CD4-positive, alpha-beta T cell (primary cell): ENCODE data around the gene GNAQ. TPM values are rescaled to one million over a fixed set of nuclear protein-coding genes. Genes with fewer than 3 reads are reported as not detected.
A peak's percentile ranks its signal among the peaks of the same experiment; 100 is the strongest.
"Not testable (repeated sequence)": the region's sequence is repeated elsewhere in the genome, so short reads cannot be mapped to it uniquely, and the experiment has no call there.

Experiments used
- ATAC-seq: fragments of 200-7000 bp; cut with Tn5 transposase; one replicate; pipeline ENCODE4 v1.10.0; 2022; ENCODE audit warnings: mild to moderate bottlenecking; ENCODE audit not compliant: poor library complexity
- CTCF ChIA-PET: fragments of 350-600 bp; sonication (Branson Sonifier 250); formaldehyde crosslinking; loops from one replicate; lab custom pipeline; 2021; ENCODE audit warnings: antibody characterized with exemption, inconsistent platforms; lab: Charles Lee
- POLR2A ChIA-PET: fragments of 350-600 bp; sonication (Branson Sonifier 250); formaldehyde crosslinking; loops from one replicate; lab custom pipeline; 2021; ENCODE audit warnings: antibody characterized with exemption, inconsistent platforms; lab: Charles Lee
- DNase-seq, 14 experiments: peaks; one replicate each; pipeline ENCODE4 v3.0.0-alpha.2; 2013 to 2020; ENCODE audit warnings: mixed read lengths in 2 of 14
- H3K27ac ChIP-seq, 2 donors: one replicate each; pipeline versions ENCODE4 v1.5.1 to v1.7.0; 2013; ENCODE audit warnings: low read length in 2 of 2, low read depth in 1 of 2, mild to moderate bottlenecking in 1 of 2
- H3K27me3 ChIP-seq, 2 experiments: 1 replicate in 1 of 2; 2 replicates in 1 of 2; pipeline versions ENCODE4 v1.6.1 to v1.7.0; 2013; ENCODE audit warnings: low read length in 2 of 2, control low read depth in 1 of 2, mild to moderate bottlenecking in 1 of 2, moderate library complexity in 1 of 2; ENCODE audit not compliant: insufficient read depth in 2 of 2, control insufficient read depth in 1 of 2
- H3K36me3 ChIP-seq: one replicate; pipeline ENCODE4 v1.6.1; 2013; ENCODE audit warnings: low read length, control low read depth; ENCODE audit not compliant: insufficient read depth
- H3K4me1 ChIP-seq: one replicate; pipeline ENCODE4 v1.6.1; 2013; ENCODE audit warnings: low read length, control low read depth; ENCODE audit not compliant: insufficient read depth
- H3K4me3 ChIP-seq: one replicate; pipeline ENCODE4 v1.5.1; 2013; ENCODE audit warnings: mild to moderate bottlenecking, low read length, moderate library complexity
- H3K9me3 ChIP-seq, 2 experiments: 1 replicate in 1 of 2; 2 replicates in 1 of 2; pipeline versions ENCODE4 v1.6.1 to v1.7.0; 2013; ENCODE audit warnings: low read length in 2 of 2, mild to moderate bottlenecking in 2 of 2, control low read depth in 1 of 2, moderate library complexity in 1 of 2; ENCODE audit not compliant: control insufficient read depth in 1 of 2, insufficient read depth in 1 of 2
- H3K27ac Mint-ChIP-seq: one replicate; pipeline ENCODE4 v1.8.0; 2020; ENCODE audit warnings: mixed read lengths
- H3K27me3 Mint-ChIP-seq: one replicate; pipeline ENCODE4 v1.8.0; 2021; ENCODE audit warnings: mixed read lengths
- H3K36me3 Mint-ChIP-seq: one replicate; pipeline ENCODE4 v1.8.0; 2021; ENCODE audit warnings: low read depth, mixed read lengths
- H3K4me1 Mint-ChIP-seq: one replicate; pipeline ENCODE4 v1.8.0; 2021; ENCODE audit warnings: low read depth, mixed read lengths
- H3K4me3 Mint-ChIP-seq: one replicate; pipeline ENCODE4 v1.8.0; 2020; ENCODE audit warnings: mild to moderate bottlenecking, mixed read lengths
- H3K9me3 Mint-ChIP-seq: one replicate; pipeline ENCODE4 v1.8.0; 2020; ENCODE audit warnings: mixed read lengths
- CTCF ChIP-seq: fragments of 200-600 bp; IDR thresholded peaks from one replicate; pipeline ENCODE4 v1.8.0; 2022; ENCODE audit warnings: antibody characterized with exemption, mild to moderate bottlenecking
- intact Hi-C, 2 experiments: fragments of 100-400 bp; cut with DNase I in 1 of 2; cut with micrococcal nuclease in 1 of 2; formaldehyde crosslinking; loops; one replicate each; pipeline versions ENCODE4 v1.15.1 to v1.9.0; 2023 to 2025; cut with DNase I, micrococcal nuclease
- total RNA-seq, 174 experiments: library from RNA in 2 of 174; stranded (reverse) in 2 of 174; gene quantifications; one replicate each; pipeline ENCODE4 v1.2.3 and lab custom pipeline; 2021 to 2026

Gene GNAQ
- total RNA-seq, 2 experiments from 2014 or later: 55.5 to 55.9 TPM

GRCh38 chr9:77765781-77766259 is 265.8 kb downstream of the GNAQ start:
- TF ChIP-seq CTCF: no peak
- H3K27ac Mint-ChIP-seq: no peak overlapping the region
- ATAC-seq (no peak), DNase-seq (no peak)
- intact Hi-C loops: no loop called here
- Histone ChIP-seq H3K4me1 (no peaks in the 10 kb centered on the region), H3K36me3 (no peaks in the 10 kb centered on the region), H3K27ac (no peak overlapping the region), H3K4me3 (no peak overlapping the region), H3K27me3 (no peaks in the 10 kb centered on the region), H3K9me3 (no peaks in the 10 kb centered on the region)
- H3K36me3 Mint-ChIP-seq: peaks cover 39% of the 10 kb centered on the region
- no peaks in the 10 kb centered on the region for H3K9me3 Mint-ChIP-seq
- ChIA-PET CTCF (no interaction called here), POLR2A (no interaction called here)
- H3K4me1 Mint-ChIP-seq: peaks cover 8% of the 10 kb centered on the region
- no peak overlapping the region for H3K4me3 Mint-ChIP-seq
- H3K27me3 Mint-ChIP-seq: no peaks in the 10 kb centered on the region

GRCh38 chr9:77764894-77765780 is 266.5 kb downstream of the GNAQ start:
- intact Hi-C loops: no loop called here
- no peak overlapping the region for H3K4me3 ChIP-seq
- Mint-ChIP-seq H3K27ac (no peak overlapping the region), H3K36me3 (peaks cover 32% of the 10 kb centered on the region), H3K9me3 (no peaks in the 10 kb centered on the region), H3K4me3 (no peak overlapping the region), H3K27me3 (no peaks in the 10 kb centered on the region), H3K4me1 (peaks cover 8% of the 10 kb centered on the region)
- H3K4me1 ChIP-seq: no peaks in the 10 kb centered on the region
- POLR2A ChIA-PET: no interaction called here
- CTCF ChIA-PET: no interaction called here
- no peak overlapping the region for H3K27ac ChIP-seq
- H3K9me3 ChIP-seq: no peaks in the 10 kb centered on the region
- ATAC-seq (no peak), DNase-seq (peak in 1 of 14 experiments; percentile 14)
- TF ChIP-seq CTCF: peak; percentile 31
- H3K36me3 ChIP-seq: no peaks in the 10 kb centered on the region
- H3K27me3 ChIP-seq: no peaks in the 10 kb centered on the region

GRCh38 chr9:77763566-77763965 is 268.0 kb downstream of the GNAQ start:
- no peak overlapping the region for H3K27ac ChIP-seq
- H3K4me1 ChIP-seq: no peaks in the 10 kb centered on the region
- ATAC-seq: no peak
- H3K4me3 ChIP-seq: no peak overlapping the region
- POLR2A ChIA-PET: no interaction called here
- H3K27me3 Mint-ChIP-seq: no peaks in the 10 kb centered on the region
- CTCF ChIA-PET: no interaction called here
- no peaks in the 10 kb centered on the region for H3K9me3 ChIP-seq
- no peaks in the 10 kb centered on the region for H3K9me3 Mint-ChIP-seq
- H3K36me3 Mint-ChIP-seq: peaks cover 32% of the 10 kb centered on the region
- no peak for TF ChIP-seq CTCF
- H3K27me3 ChIP-seq: no peaks in the 10 kb centered on the region
- DNase-seq: no peak
- no peak overlapping the region for H3K4me3 Mint-ChIP-seq
- no peak overlapping the region for H3K27ac Mint-ChIP-seq
- peaks cover 8% of the 10 kb centered on the region for H3K4me1 Mint-ChIP-seq
- no peaks in the 10 kb centered on the region for H3K36me3 ChIP-seq
- intact Hi-C loops: no loop called here

GRCh38 chr9:77760919-77761318 is 270.7 kb downstream of the GNAQ start:
- not testable (repeated sequence) for H3K4me3 ChIP-seq, H3K27ac ChIP-seq, ATAC-seq

More at GRCh38 chr9:77760919-77761318, 270.7 kb downstream of the GNAQ start:
- H3K4me1 ChIP-seq, DNase-seq, CTCF ChIA-PET, H3K9me3 ChIP-seq, H3K4me1 Mint-ChIP-seq, H3K27ac Mint-ChIP-seq, H3K4me3 Mint-ChIP-seq, H3K9me3 Mint-ChIP-seq, H3K27me3 ChIP-seq, H3K36me3 ChIP-seq, intact Hi-C loops, H3K27me3 Mint-ChIP-seq, POLR2A ChIA-PET: not testable (repeated sequence)
- H3K36me3 Mint-ChIP-seq: peaks cover 49% of the 10 kb centered on the region
